IPS-NIHi7 (cell line): ENCODE measurements around the gene BRSK2.
"Not testable (repeated sequence)": the region's sequence is repeated elsewhere in the genome, so short reads cannot be mapped to it uniquely, and the experiment has no call there.

Experiments used
- DNase-seq: peaks from one replicate; pipeline ENCODE4 v3.0.0; 2012; ENCODE audit warnings: mixed read lengths; ENCODE audit errors: extremely low spot score

The BRSK2 gene

DNA sequence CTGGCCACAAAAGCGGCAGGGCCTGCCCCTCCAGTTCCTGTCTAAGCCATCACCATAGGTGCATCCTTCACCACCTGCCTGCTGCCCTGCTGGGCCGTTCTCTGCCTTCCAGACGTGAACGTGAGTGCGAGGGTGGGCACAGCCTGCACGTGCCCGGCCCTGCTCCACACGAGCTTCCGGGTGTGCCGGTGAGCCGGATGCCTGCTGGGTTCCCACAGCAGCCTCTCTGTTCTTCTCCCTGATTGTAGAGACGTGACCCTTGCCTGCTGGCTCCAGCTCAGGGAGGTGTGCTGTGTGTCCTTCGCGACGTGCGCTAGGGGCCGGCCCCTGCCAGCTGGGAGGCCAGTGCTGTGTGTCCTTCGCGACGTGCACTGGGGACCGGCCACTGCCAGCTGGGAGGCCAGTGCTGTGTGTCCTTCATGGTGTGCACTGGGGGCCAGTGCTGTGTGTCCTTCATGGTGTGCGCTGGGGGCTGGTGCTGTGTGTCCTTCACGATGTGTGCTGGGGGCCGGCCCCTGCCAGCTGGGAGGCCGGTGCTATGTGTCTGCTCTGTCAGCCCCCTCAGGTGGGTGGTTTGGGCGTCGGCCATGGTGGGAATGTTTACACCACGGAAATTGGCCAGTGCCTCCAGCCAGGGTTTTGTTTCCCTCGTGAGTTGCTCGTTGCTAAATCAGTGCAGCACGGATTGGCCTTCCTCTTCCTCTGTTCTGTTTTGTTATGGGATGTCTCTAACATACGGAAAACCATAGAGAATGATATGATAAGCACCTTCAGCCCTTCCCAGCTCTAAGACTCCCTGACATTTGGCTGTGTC is 35.4 kb upstream of the BRSK2 start:
- DNase-seq, result no peak

DNA sequence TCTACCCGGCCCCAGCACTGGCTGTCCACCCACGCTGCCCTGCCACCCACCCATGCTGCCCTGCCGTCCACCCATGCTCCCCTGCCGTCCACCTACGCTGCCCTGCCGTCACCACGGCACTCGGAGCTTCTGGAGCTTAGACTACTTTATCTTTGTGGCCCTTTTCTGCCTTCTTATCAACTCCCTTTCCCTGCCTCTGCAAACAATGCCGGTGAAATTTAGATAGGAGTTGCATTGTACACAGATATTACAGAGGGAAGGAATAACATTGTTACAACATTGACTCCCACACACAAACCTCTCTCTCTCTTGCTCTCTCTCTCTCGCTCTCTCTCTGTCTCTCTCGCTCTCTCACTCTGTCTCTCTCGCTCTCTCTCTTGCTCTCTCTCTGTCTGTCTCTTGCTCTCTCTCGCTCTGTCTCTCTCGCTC is 33.7 kb upstream of the BRSK2 start:
- DNase-seq, result no peak

DNA sequence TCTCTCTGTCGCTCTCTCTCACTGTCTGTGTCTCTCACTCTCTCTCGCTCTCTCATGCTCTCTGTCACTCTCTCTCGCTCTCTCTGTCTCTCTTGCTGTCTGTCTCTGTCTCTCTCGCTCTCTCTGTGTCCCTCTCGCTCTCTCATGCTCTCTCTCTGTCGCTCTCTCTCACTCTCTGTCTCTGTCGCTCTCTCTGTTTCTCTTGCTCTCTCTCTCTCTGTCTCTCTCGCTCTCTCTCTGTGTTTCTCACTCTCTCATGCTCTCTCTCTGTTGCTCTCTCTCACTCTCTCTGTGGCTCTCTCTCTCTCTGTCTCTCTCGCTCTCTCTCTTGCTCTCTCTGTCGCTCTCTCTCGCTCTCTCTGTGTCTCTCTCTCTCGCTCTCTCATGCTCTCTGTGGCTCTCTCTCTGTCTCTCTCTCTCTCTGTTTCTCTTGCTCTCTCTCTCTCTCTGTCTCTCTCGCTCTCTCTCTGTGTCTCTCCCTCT is 33.2 kb upstream of the BRSK2 start:
- no peak for DNase-seq

DNA sequence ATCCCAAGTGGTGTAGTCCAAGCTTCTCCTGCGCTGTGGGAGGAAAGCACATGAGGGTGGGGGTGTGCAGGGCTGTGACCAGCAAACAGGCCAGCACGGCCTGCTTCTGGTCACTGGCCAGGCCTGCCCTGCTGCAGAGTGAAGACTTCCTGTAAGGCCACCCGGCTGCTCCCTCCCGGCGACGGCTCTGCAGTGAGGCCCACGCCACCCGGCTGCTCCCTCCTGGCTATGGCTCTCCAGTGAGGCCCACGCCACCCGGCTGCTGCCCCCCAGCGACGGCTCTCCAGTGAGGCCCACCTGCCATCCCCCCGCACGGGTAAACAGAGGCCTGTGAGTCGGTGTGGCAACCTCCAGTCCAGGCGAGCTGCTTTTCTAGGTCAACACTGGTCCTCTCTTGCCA is 31.4 kb upstream of the BRSK2 start:
- no peak for DNase-seq

DNA sequence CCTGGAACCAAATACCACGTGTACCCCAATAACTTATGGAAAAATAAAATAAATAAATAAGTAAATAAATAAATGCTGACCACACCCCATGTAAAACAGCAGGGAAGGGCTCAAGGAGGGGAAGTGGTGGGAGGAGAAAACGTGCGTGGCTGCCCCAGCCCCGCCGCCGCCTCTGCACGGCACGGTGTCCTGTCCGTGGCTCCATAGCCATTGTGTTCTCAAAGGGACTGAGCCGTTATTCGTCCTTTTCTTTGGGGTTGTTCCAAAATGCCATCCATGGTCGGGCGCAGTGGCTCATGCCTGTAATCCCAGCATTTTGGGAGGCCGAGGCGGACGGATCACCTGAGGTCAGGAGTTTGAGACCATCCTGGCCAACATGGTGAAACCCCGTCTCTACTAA is 30.8 kb upstream of the BRSK2 start:
- not testable (repeated sequence) for DNase-seq

DNA sequence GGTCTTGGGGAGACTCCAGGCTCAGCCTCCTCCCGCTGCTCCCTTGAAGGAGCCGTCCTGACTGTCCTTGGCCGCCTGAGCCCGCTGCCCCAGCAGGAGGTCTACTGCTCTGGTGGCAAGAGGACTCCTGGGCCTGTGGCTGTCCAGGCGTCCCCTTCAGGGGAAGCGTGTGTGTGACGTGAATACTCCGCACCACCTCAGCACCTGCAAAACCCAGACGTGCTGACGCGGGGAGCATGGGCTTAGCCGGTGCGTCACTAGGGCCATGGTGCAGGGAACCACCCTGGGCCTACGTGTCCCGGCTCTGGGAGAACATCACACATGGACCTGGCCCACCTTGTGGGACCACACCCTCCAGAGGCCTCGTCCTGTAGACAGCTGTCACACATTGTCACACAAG is 30.2 kb upstream of the BRSK2 start:
- no peak for DNase-seq

DNA sequence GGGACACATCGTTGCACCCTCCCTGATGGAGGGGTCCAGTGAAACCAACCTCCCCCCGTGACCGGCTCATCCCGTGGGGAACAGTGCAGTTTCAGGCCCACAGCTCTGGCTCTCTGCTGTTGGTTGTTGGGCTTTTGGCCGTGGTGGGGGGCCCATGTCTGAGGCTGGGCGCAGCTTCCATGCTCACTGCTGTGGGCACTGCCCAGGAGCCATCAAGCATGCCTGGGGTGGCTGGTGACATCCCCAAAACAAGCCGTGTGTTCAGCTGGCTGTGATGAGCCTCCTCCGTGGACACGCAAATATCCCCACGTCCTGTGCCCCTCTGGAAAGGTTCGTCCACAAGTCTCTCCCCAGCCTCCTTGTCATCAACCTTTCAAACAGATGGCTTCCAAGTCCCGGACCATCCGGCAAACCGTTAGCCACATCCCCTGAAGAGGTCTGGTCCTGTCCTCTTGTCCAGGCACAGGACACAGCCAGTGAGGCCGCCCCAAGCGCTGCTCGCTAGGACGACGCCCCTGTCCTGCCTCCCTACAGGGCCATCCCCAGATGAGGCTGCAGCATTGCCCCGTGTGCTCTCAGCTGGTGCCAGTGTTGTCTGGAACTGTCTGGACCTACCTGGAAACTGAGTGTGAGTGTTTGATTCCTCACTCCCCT is 29.4 kb upstream of the BRSK2 start:
- DNase-seq, result no peak

DNA sequence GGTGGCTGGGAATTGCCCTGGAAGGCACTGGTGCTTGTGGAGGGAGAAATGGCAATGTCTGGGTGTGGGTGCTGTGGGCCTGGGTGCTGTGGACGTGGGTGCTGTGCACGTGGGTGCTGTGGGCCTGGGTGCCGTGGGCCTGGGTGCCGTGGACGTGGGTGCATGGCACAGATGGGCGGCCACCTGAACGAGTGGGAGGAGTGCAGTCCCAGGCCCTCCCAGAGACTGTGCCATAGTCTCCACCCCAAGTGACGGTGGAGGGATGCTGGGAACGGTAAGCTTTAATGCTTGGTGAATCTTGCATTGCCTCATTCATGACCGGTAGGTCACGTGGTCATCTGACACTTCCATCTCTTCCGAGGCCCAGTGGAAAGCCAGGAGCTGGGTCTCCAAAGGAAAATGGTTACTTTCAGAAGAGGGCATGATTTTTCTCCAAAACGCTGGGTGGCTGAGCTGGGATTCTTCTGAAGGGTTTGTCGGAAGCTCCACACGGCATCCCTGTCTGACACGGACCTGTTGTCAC is 28.8 kb upstream of the BRSK2 start:
- no peak for DNase-seq

DNA sequence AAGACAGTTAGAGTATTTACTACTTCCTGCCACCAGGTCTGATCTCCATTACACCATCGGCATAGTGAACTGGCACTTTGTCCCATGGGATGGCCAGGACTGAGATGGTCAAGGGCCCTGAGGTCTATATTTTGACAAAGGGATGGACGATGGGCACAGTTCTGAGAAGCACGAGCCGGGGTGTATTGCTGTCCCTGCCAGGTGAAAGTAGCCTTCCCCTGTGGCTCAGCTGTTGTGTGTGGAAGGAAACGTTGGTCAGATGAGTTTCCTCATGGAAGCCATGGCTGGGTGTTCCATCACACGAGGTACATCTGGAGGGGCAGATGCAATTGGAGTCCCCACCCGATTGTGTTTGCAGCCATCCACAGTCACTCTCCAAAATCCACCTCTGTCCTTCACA is 27.9 kb upstream of the BRSK2 start:
- no peak for DNase-seq

DNA sequence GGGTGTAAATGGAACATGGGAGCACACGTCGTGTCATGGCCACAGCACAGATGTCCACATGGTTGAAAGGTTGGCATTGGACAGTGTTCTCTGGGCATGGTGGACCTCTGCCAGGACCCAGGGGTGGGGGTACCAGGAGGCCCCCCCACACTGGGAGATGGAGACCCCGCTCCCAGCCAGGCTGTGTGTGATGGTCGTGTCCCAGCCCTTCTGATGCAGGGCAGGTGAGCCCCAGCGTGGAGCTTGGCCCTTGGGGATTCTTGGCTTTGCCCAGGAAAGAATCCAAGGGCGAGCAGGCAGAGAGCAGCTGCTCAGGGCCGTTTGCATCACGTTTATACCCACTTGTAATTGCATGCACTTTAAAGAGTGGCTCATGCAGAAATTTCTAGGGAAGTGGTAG is 22.0 kb upstream of the BRSK2 start:
- no peak for DNase-seq

DNA sequence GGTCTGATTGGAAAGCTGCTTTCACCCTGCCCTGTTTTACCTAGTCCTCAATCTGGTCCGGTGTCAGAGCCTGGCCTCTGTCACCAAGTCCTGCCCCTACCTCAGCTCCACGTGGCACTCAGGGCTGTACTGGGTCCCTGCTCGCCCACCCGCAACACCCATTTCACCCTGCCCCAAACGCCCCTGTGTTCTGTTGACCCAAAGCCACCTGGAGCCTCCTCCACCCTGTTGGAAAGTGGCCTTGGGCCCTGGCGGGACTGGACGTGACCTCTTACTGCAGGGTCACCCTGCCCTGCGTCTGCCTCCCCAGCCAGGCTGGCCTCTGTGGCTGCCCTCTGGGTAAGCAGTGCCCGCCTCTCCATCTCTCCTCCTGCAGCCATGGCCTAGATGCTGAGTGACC is 21.5 kb upstream of the BRSK2 start:
- no peak for DNase-seq

DNA sequence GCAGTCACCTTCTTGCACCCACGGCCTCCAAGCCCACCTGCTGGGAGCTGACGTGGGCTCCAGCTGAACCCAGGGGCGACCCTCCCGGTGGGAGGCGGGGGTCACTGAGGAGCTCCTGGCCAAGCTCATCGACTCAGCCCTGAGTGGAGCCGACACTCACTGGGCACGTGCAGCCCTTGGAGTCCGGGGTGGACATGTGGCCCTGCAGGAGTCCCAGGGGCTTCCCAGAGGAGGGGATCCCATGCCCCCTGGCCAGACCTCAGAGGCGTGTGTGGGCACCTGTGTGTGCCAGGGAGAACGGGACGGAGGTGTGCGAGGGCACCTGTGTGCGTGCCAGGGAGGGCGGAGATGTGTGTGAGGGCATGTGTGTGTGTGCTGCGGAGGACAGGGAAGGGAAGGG is 20.8 kb upstream of the BRSK2 start:
- DNase-seq, result no peak

DNA sequence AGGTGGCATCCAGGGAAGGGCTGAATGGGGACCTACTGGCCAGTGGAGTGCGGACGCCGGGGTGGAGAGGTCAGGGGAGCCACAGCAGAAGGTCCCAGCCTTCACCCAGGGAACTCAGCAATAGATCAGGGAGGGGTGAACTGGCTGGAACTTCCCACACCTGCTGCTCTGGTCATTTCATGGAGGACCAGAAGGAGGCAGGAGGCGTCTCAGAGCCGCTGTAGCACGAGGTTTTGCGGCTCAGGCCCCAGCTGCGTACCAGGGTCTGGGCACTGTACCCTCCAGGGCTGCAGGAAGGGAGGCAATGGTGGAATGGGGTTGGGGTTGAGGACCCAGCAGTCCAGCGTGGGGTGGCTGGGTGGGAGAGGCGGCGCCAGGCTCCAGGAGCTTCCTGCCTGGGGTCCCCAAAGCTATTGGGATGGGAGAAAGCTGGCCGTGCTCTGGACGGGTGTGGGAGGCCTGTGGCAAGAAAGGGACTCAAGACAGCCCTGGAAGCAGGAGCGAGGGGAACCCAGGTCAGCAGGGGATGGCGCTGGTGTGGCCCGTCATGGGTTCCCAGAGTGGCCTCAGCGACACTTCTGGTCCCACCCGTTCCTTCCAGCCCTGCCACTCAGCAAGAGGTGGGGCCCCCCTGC is 20.2 kb upstream of the BRSK2 start:
- DNase-seq, result no peak

DNA sequence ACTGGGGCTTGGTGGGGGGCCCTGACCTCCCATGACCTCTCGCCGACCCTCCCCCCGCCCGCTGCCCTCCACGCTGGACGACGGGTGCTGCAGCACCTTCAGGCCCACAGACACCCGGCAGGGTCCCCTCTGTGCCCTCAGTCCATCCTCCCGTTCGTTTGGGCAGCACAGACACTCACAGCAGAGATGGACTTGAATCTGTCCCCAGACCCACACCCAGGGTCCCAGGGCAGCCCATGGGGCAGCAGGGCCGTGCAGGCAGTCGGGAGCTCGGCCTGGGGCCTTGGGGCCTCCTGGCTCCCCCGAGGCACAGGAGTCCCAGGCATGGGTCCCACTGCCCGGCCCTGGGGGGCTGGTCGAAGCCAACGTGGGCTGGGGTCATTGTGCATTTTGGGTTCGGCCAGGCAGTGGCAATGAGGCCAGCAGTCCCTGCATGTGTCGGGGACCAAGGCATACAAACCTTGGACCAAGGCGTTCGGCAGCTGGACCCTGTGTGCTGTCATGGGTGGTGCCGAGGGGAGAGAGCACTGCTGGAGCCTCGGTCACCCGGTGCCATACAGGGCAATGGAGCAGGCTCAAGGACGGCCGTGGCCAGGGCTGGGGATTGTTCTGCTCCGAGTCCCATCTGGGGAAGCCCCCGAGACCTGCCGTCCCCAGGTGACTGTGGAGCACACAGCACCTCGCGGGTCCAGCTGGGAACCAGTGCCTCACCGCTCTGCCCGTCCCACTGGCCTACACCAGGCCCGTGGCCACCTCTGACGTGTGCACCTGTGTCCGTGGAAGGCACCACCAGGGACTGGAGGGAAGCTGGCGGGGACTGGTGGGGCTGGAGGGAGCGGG is 19.3 kb upstream of the BRSK2 start:
- DNase-seq, result no peak

DNA sequence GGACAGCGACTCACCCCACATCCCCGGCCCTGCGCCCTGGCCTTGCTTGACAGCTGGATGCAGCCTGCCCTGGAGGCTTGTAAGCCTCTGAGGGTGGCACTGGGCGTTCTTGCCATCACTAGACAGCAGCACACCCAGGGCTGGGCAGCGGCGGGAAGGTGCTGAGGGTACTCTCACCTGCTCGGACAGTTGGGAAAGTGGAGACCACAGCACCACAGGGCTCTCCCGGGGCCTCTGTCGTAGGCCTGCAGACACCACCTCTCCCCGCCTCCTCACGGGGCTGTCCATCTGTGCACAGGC is 18.8 kb upstream of the BRSK2 start:
- no peak for DNase-seq

DNA sequence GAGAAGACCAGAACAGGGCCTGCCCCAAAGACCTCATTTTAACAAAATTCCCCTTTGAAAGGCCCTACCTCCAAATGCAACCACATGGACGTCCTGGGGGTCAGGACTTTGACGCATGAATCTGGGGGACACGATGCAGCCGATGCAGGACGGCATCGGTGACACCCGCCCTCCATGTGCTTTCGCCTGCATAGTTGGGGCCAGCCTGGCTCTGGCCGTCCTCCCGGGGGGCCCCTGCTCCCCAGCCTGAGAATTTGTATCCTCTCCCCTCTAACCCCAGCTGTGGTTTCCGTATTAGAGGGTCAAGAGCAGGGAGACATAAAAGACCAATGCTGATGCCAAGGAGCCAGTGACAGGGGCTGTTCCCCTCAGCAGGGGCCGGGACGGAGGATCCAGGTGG is 18.4 kb upstream of the BRSK2 start:
- DNase-seq, result no peak

DNA sequence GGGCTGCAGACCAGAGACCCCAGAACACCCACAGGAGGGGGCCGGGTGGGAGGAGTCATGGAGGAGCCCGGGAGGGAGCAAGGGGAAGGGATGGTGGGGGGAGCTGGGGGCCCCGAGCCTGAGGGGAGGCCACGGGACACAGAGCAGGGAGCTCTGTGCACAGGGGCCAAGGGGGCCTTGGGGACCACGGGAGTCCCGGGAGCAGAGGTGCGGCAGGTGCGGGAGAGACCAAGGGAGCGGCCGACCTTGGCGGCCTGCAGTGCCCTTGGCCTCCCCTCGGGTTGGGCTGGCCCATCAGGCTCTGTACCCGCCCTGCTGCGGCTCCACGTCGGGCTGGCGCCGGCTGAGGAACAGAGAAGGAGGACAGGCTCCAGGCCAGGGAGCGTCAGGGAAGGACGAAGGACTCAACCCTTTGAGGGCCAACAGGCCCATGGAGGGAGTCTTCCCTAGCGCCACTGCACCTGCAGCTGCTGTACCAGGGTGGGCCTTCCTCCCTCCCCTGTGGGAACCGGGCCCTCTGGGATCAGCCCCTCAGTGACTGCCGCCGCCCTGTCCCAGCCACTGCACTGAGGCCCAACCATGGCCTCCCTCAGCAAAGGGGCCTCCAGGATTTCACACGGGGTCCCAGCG is 17.8 kb upstream of the BRSK2 start:
- DNase-seq, result no peak

DNA sequence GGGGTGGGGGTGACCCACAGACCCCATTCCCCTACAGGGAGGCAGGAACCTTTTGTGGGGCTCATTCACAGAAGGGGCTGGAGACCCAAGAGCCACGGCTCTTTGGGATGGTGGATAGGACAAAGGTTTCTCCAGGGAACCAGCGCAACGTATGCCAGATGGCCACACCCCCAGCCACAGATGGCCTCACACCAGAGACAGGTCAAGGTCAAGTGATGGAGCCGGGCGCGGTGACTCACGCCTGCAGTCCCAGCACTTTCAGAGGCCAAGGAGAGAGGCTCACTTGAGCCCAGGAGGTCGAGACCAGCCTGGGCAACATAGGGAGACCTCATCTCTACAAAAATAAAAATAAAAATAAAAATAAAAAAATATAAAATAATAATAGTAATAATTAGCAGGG is 17.1 kb upstream of the BRSK2 start:
- DNase-seq, result no peak

DNA sequence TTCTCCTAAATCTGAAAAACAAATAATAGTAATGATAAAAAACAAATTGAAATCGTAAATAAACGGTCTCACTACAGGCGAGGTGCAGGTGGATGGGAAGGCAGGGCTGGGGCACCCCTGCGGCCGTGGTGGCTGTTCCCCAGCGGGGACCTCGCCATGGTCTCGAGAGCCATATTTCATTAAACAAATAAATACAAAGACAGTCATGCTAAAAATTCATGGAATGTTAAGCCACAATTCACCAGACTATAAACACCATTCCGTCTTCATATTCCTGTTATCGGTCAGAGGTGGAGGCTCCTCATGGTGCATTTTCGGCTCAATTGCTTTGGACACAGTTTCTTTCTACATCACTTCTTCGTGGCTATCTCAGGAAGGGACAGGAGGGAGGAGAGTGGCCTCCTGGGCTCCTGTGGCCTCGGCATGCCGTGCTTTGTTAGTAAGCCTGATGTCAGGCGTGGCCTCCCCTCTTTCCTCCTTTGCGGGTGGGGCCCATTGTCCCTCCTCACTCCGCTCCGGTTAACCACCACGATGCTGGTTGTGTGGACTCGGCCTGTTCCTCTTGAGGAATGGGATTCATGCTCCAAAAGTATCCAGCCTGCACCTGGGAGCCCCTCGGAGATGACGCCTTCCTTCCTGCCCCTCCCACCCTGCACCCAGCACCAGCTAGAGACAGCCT is 16.1 kb upstream of the BRSK2 start:
- DNase-seq, result no peak

DNA sequence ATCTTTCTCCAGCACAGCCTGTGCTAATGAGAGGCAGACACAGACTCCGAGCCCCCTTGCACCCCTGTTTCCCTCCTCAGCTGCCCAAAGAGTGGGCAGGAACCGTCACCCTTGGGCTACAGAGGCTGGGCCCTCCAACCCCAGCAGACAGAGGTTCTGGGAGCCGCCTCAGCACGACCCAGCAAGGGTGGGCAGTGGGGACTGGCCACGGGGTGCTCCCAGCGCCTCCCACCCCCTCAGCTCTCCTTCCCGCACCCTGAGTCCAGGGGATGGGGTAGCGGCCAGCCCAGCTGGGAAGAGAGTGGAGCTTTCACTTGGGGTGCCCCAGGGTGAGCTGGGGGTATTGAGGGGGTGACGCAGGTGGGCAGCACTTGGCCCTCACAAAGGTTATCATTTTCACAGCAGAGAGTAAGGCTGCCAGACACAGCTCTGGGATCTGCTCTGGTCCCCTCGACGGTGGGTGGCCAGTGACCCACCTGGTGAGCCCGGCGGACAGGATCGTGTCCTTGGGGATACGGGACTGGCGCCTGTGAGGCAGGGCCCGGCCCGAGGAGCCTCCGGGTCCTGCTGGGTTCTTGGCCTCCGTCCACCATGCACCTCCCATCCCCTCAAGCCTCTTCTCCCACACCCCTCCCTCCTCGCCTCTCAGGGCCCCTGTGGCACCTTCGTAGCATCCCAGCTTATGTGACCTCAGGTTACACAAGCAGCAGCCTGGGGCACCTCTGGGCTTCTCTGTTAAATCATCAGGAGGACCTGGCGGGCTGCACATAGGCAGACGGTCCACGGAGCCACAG is 14.4 kb upstream of the BRSK2 start:
- DNase-seq, result no peak
